ENCODE results near the gene DLGAP1.

Gene DLGAP1

GRCh38 chr18:4126939-4127338 is 328.2 kb downstream of the DLGAP1 start:
- Histone ChIP-seq H3K27ac (no peak overlapping the region), H3K27me3 (ENCODE audit: insufficient read depth, low read depth, severe bottlenecking) (peaks cover 78% of the 10 kb centered on the region), H3K9me3 (ENCODE audit: severe bottlenecking) (no peaks in the 10 kb centered on the region), H3K4me3 (ENCODE audit: low read depth, low read length) (no peak overlapping the region), H3K36me3 (no peaks in the 10 kb centered on the region)
- no peak for DNase-seq
- no peak for TF ChIP-seq CTCF (IDR thresholded peaks at IDR 0.05; ENCODE audit: low read depth, low read length)

GRCh38 chr18:4125627-4126230 is 329.4 kb downstream of the DLGAP1 start:
- H3K27me3 ChIP-seq (ENCODE audit: insufficient read depth, low read depth, severe bottlenecking): peaks cover 81% of the 10 kb centered on the region
- no peak for TF ChIP-seq CTCF (IDR thresholded peaks at IDR 0.05; ENCODE audit: low read depth, low read length)
- H3K27ac ChIP-seq: no peak overlapping the region
- no peak overlapping the region for H3K4me3 ChIP-seq (ENCODE audit: low read depth, low read length)
- H3K36me3 ChIP-seq: no peaks in the 10 kb centered on the region
- H3K9me3 ChIP-seq (ENCODE audit: severe bottlenecking): no peaks in the 10 kb centered on the region
- no peak for DNase-seq

- TF ChIP-seq CTCF (IDR thresholded peaks at IDR 0.05; ENCODE audit: low read depth, low read length): no peak
- H3K27ac ChIP-seq: no peak overlapping the region
- DNase-seq: no peak
Measured at GRCh38 chr18:4125224-4125623, 329.9 kb downstream of the DLGAP1 start.

GRCh38 chr18:4119813-4120212 is 335.3 kb downstream of the DLGAP1 start:
- DNase-seq: no peak
- H3K27ac ChIP-seq: no peak overlapping the region
- TF ChIP-seq CTCF (IDR thresholded peaks at IDR 0.05; ENCODE audit: low read depth, low read length): no peak
- no peak overlapping the region for H3K4me3 ChIP-seq (ENCODE audit: low read depth, low read length)
- H3K9me3 ChIP-seq (ENCODE audit: severe bottlenecking): no peaks in the 10 kb centered on the region
- peaks cover 63% of the 10 kb centered on the region for H3K27me3 ChIP-seq (ENCODE audit: insufficient read depth, low read depth, severe bottlenecking)
- H3K36me3 ChIP-seq: no peaks in the 10 kb centered on the region

More at GRCh38 chr18:4125224-4125623, 329.9 kb downstream of the DLGAP1 start:
- H3K9me3 ChIP-seq (ENCODE audit: severe bottlenecking): no peaks in the 10 kb centered on the region
- H3K36me3 ChIP-seq: no peaks in the 10 kb centered on the region
- H3K27me3 ChIP-seq (ENCODE audit: insufficient read depth, low read depth, severe bottlenecking): peaks cover 79% of the 10 kb centered on the region
- H3K4me3 ChIP-seq (ENCODE audit: low read depth, low read length): no peak overlapping the region

- Histone ChIP-seq H3K4me3 (ENCODE audit: low read depth, low read length) (no peak overlapping the region), H3K27ac (no peak overlapping the region), H3K36me3 (no peaks in the 10 kb centered on the region), H3K9me3 (ENCODE audit: severe bottlenecking) (no peaks in the 10 kb centered on the region), H3K27me3 (ENCODE audit: insufficient read depth, low read depth, severe bottlenecking) (peaks cover 57% of the 10 kb centered on the region)
- no peak for TF ChIP-seq CTCF (IDR thresholded peaks at IDR 0.05; ENCODE audit: low read depth, low read length)
- DNase-seq: no peak
Measured at GRCh38 chr18:4119127-4119648, 335.9 kb downstream of the DLGAP1 start.

- peaks cover 24% of the 10 kb centered on the region for H3K27me3 ChIP-seq (ENCODE audit: insufficient read depth, low read depth, severe bottlenecking)
Measured at GRCh38 chr18:4108016-4108415, 347.1 kb downstream of the DLGAP1 start.

More at GRCh38 chr18:4108016-4108415, 347.1 kb downstream of the DLGAP1 start:
- no peak for TF ChIP-seq CTCF (IDR thresholded peaks at IDR 0.05; ENCODE audit: low read depth, low read length)
- Histone ChIP-seq H3K9me3 (ENCODE audit: severe bottlenecking) (no peaks in the 10 kb centered on the region), H3K27ac (no peak overlapping the region), H3K36me3 (no peaks in the 10 kb centered on the region), H3K4me3 (ENCODE audit: low read depth, low read length) (no peak overlapping the region)
- DNase-seq: no peak

Data from WERI-Rb-1 (cell line).